ENCODE data around the gene ZNF280C. TPM values are rescaled to one million over a fixed set of nuclear protein-coding genes. Genes with fewer than 3 reads are reported as not detected.

ZNF280C gene
- total and polyA plus RNA-seq, 2 donors from 2014 or later: 0.60 to 5.0 TPM

GRCh38 chrX:130228871-130229270 is 39.8 kb downstream of the ZNF280C start:
- TF ChIP-seq CTCF (IDR thresholded peaks at IDR 0.05; ENCODE audit: borderline replicate concordance, extremely low read depth, insufficient read depth): no peak
- FAIRE-seq: peak; percentile 21
- intact Hi-C loops (cut with DNase I): no loop called here

GRCh38 chrX:130224810-130225209 is 43.9 kb downstream of the ZNF280C start:
- Histone ChIP-seq H3K9me3 (ENCODE audit: control insufficient read depth in 2 of 3, insufficient read depth in 1 of 3, low read length in 3 of 3) (no peaks in the 10 kb centered on the region), H3K4me1 (ENCODE audit: control insufficient read depth in 2 of 3, insufficient read depth in 2 of 3, low read depth in 1 of 3, low read length in 3 of 3) (no peaks in the 10 kb centered on the region), H3K4me3 (ENCODE audit: low read length in 3 of 3) (no peak overlapping the region), H3K27ac (ENCODE audit: low read depth in 2 of 2, low read length in 2 of 2) (no peak overlapping the region), H3K36me3 (ENCODE audit: control insufficient read depth in 2 of 3, insufficient read depth in 3 of 3, low read length in 3 of 3) (peaks cover 0 to 2% (median 0%) of the 10 kb centered on the region in 3 donors), H3K9ac (ENCODE audit: low read length in 3 of 3) (no peak overlapping the region), H3K27me3 (ENCODE audit: control insufficient read depth, insufficient read depth, low read length) (no peaks in the 10 kb centered on the region)
- TF ChIP-seq CTCF (IDR thresholded peaks at IDR 0.05; ENCODE audit: borderline replicate concordance, extremely low read depth, insufficient read depth): no peak
- no peak for FAIRE-seq
- DNase-seq: no peak
- intact Hi-C loops (cut with DNase I): no loop called here

More at GRCh38 chrX:130228871-130229270, 39.8 kb downstream of the ZNF280C start:
- Histone ChIP-seq H3K9me3 (ENCODE audit: control insufficient read depth in 2 of 3, insufficient read depth in 1 of 3, low read length in 3 of 3) (no peaks in the 10 kb centered on the region), H3K27me3 (ENCODE audit: control insufficient read depth, insufficient read depth, low read length) (no peaks in the 10 kb centered on the region), H3K4me1 (ENCODE audit: control insufficient read depth in 2 of 3, insufficient read depth in 2 of 3, low read depth in 1 of 3, low read length in 3 of 3) (no peaks in the 10 kb centered on the region), H3K36me3 (ENCODE audit: control insufficient read depth in 2 of 3, insufficient read depth in 3 of 3, low read length in 3 of 3) (peaks cover 0 to 2% (median 0%) of the 10 kb centered on the region in 3 donors), H3K9ac (ENCODE audit: low read length in 3 of 3) (no peak overlapping the region), H3K27ac (ENCODE audit: low read depth in 2 of 2, low read length in 2 of 2) (no peak overlapping the region), H3K4me3 (ENCODE audit: low read length in 3 of 3) (no peak overlapping the region)
- DNase-seq: no peak

GRCh38 chrX:130216320-130216719 is 52.4 kb downstream of the ZNF280C start:
- FAIRE-seq: no peak

More at GRCh38 chrX:130216320-130216719, 52.4 kb downstream of the ZNF280C start:
- no peaks in the 10 kb centered on the region for H3K9me3 ChIP-seq (ENCODE audit: control insufficient read depth in 2 of 3, insufficient read depth in 1 of 3, low read length in 3 of 3)
- no peaks in the 10 kb centered on the region for H3K36me3 ChIP-seq (ENCODE audit: control insufficient read depth in 2 of 3, insufficient read depth in 3 of 3, low read length in 3 of 3)
- no peaks in the 10 kb centered on the region for H3K27me3 ChIP-seq (ENCODE audit: control insufficient read depth, insufficient read depth, low read length)
- no peak overlapping the region for H3K27ac ChIP-seq (ENCODE audit: low read depth in 2 of 2, low read length in 2 of 2)
- no peak overlapping the region for H3K9ac ChIP-seq (ENCODE audit: low read length in 3 of 3)
- no peak for TF ChIP-seq CTCF (IDR thresholded peaks at IDR 0.05; ENCODE audit: borderline replicate concordance, extremely low read depth, insufficient read depth)
- intact Hi-C loops (cut with DNase I): no loop called here
- no peaks in the 10 kb centered on the region for H3K4me1 ChIP-seq (ENCODE audit: control insufficient read depth in 2 of 3, insufficient read depth in 2 of 3, low read depth in 1 of 3, low read length in 3 of 3)
- DNase-seq: no peak
- H3K4me3 ChIP-seq (ENCODE audit: low read length in 3 of 3): no peak overlapping the region

Data from kidney (tissue), 14 donors.